NK-92 treated with Interleukin-12 subunit alpha and Interleukin-12 subunit beta, amount 100 ng/mL, for 24 hours (cell line): ENCODE measurements around the gene MLEC.

Experiments used
- DNase-seq: peaks from one replicate; lab custom pipeline; 2025; lab: John Stamatoyannopoulos, UW

MLEC gene

GRCh38 chr12:120741476-120742421 is 54.8 kb downstream of the MLEC start:
- DNase-seq, result no peak

GRCh38 chr12:120744922-120745493 is 58.1 kb downstream of the MLEC start:
- no peak for DNase-seq

- DNase-seq, result no peak
Measured at GRCh38 chr12:120748242-120748641, 61.3 kb downstream of the MLEC start.

- no peak for DNase-seq
Measured at GRCh38 chr12:120749256-120749655, 62.3 kb downstream of the MLEC start.

- no peak for DNase-seq
Measured at GRCh38 chr12:120750806-120751205, 63.9 kb downstream of the MLEC start.

- DNase-seq, result no peak
Measured at GRCh38 chr12:120751389-120751788, 64.4 kb downstream of the MLEC start.
